IMR-90 (cell line): ENCODE results near the gene FBXW8. TPM values are rescaled to one million over a fixed set of nuclear protein-coding genes. Genes with fewer than 3 reads are reported as not detected.

Source experiments
- ATAC-seq: fragments of 200-7000 bp; cut with Tn5 transposase; 2 replicates; pipeline ENCODE4 v1.9.1; 2020; ENCODE audit warnings: low read depth, mild to moderate bottlenecking, moderate library complexity
- BruUV-seq: library from RNA; stranded (reverse); fragments of 400-500 nt; replicated peaks from 2 replicates; lab custom pipeline; 2021; lab: Mats Ljungman, UMichigan
- CTCF ChIA-PET: fragments of 300-600 bp; formaldehyde crosslinking; extraction: SDS; loops from one replicate; lab custom pipeline; 2021; ENCODE audit warnings: antibody characterized with exemption; lab: Yijun Ruan, JAX
- POLR2A ChIA-PET: fragments of 300-600 bp; sonication (Branson Sonifier 250); formaldehyde crosslinking; loops from one replicate; lab custom pipeline; 2022; ENCODE audit warnings: antibody characterized with exemption; ENCODE audit not compliant: unreplicated experiment; lab: Charles Lee
- DNase-seq: peaks from one replicate; pipeline ENCODE4 v3.0.0; 2013
- H2AFZ ChIP-seq: replicated peaks from 2 replicates; pipeline ENCODE3; 2013; ENCODE audit warnings: low read length, mild to moderate bottlenecking; ENCODE audit not compliant: poor library complexity
- H2AK5ac ChIP-seq: 2 replicates; pipeline ENCODE4 v1.6.1; 2013; ENCODE audit warnings: low read depth, low read length, inconsistent platforms
- H2AK9ac ChIP-seq: replicated peaks from 2 replicates; pipeline ENCODE3; 2013; ENCODE audit warnings: mild to moderate bottlenecking, low read depth, low read length, moderate library complexity; ENCODE audit not compliant: poor library complexity
- H2BK120ac ChIP-seq: 2 replicates; pipeline ENCODE4 v1.6.1; 2013; ENCODE audit warnings: low read depth, low read length, inconsistent platforms
- H2BK15ac ChIP-seq: 3 replicates; pipeline ENCODE4 v1.6.1; 2013; ENCODE audit warnings: low read depth, low read length, inconsistent platforms
- H2BK20ac ChIP-seq: 2 replicates; pipeline ENCODE4 v1.6.1; 2013; ENCODE audit warnings: low read depth, mild to moderate bottlenecking, inconsistent platforms, low read length, moderate library complexity
- H2BK5ac ChIP-seq: 2 replicates; pipeline ENCODE4 v1.6.1; 2013; ENCODE audit warnings: mild to moderate bottlenecking, low read depth, low read length, inconsistent platforms; ENCODE audit not compliant: poor library complexity, severe bottlenecking
- H3K14ac ChIP-seq: replicated peaks from 2 replicates; pipeline ENCODE4 v1.6.1; 2013; ENCODE audit warnings: low read depth, low read length, inconsistent platforms
- H3K18ac ChIP-seq: 2 replicates; pipeline ENCODE4 v1.6.1; 2013; ENCODE audit warnings: low read depth, low read length, control low read depth
- H3K23ac ChIP-seq: 2 replicates; pipeline ENCODE4 v1.6.1; 2013; ENCODE audit warnings: low read depth, low read length, inconsistent platforms
- H3K27ac ChIP-seq: 2 replicates; pipeline ENCODE4 v1.5.1; 2013; ENCODE audit warnings: mild to moderate bottlenecking, control low read depth, low read length; ENCODE audit not compliant: insufficient read depth
- H3K27me3 ChIP-seq: 2 replicates; pipeline ENCODE4 v1.6.1; 2013; ENCODE audit warnings: low read length; ENCODE audit not compliant: control insufficient read depth, insufficient read depth
- H3K36me3 ChIP-seq: 2 replicates; pipeline ENCODE4 v1.6.1; 2013; ENCODE audit warnings: low read length, mixed read lengths; ENCODE audit not compliant: control insufficient read depth, insufficient read depth
- H3K4ac ChIP-seq: 2 replicates; pipeline ENCODE4 v1.6.1; 2013; ENCODE audit warnings: low read depth, low read length, inconsistent platforms
- H3K4me1 ChIP-seq: 2 replicates; pipeline ENCODE4 v1.6.1; 2013; ENCODE audit warnings: low read length, mixed read lengths; ENCODE audit not compliant: control insufficient read depth, insufficient read depth
- H3K4me2 ChIP-seq: 2 replicates; pipeline ENCODE4 v1.6.1; 2013; ENCODE audit warnings: low read depth, mild to moderate bottlenecking, control low read depth, low read length, moderate library complexity
- H3K4me3 ChIP-seq: 2 replicates; pipeline ENCODE4 v1.5.1; 2013; ENCODE audit warnings: low read depth, mild to moderate bottlenecking, control low read depth, low read length, moderate library complexity; ENCODE audit not compliant: insufficient read depth
- H3K56ac ChIP-seq: 2 replicates; pipeline ENCODE4 v1.6.1; 2013; ENCODE audit warnings: low read length, inconsistent platforms; ENCODE audit not compliant: insufficient read depth; ENCODE audit errors: extremely low read depth
- H3K79me1 ChIP-seq, 2 experiments: 2 replicates each; pipeline ENCODE4 v1.6.1; 2013; ENCODE audit warnings: low read length in 2 of 2, inconsistent platforms in 1 of 2, low read depth in 1 of 2
- H3K9ac ChIP-seq: 2 replicates; pipeline ENCODE4 v1.6.1; 2013; ENCODE audit warnings: low read depth, low read length, control low read depth
- H3K9me1 ChIP-seq: 2 replicates; pipeline ENCODE4 v1.6.1; 2013; ENCODE audit warnings: low read length, inconsistent platforms; ENCODE audit not compliant: insufficient read depth
- H3K9me3 ChIP-seq: 2 replicates; pipeline ENCODE4 v1.6.1; 2013; ENCODE audit warnings: low read length; ENCODE audit not compliant: control insufficient read depth, insufficient read depth
- H4K20me1 ChIP-seq: 2 replicates; pipeline ENCODE4 v1.6.1; 2013; ENCODE audit warnings: low read length, inconsistent platforms; ENCODE audit not compliant: insufficient read depth
- H4K5ac ChIP-seq: 2 replicates; pipeline ENCODE4 v1.6.1; 2013; ENCODE audit warnings: mild to moderate bottlenecking, low read depth, low read length, control low read depth
- H4K8ac ChIP-seq, 2 experiments: 2 replicates each; pipeline ENCODE4 v1.6.1; 2013; ENCODE audit warnings: low read depth in 2 of 2, low read length in 2 of 2, control low read depth in 1 of 2, inconsistent platforms in 1 of 2
- H4K91ac ChIP-seq: 2 replicates; pipeline ENCODE4 v1.6.1; 2013; ENCODE audit warnings: low read depth, low read length, inconsistent platforms; ENCODE audit not compliant: insufficient read depth
- BHLHE40 ChIP-seq: fragments of 150-350 bp; IDR thresholded peaks from 2 replicates; pipeline ENCODE4 v1.6.1; 2016; ENCODE audit warnings: mild to moderate bottlenecking, low read depth, low read length
- CEBPB ChIP-seq: IDR thresholded peaks from 2 replicates; pipeline ENCODE4 v1.6.1; 2012; ENCODE audit warnings: low read depth, low read length, improper control_type of control experiment
- CHD1 ChIP-seq: IDR thresholded peaks from 2 replicates; pipeline ENCODE4 v1.6.1; 2012; ENCODE audit warnings: low read depth, low read length, improper control_type of control experiment
- CTCF ChIP-seq: conservative IDR thresholded peaks from 2 replicates; pipeline ENCODE4 v1.5.1; 2012; ENCODE audit warnings: mild to moderate bottlenecking, low read depth, low read length, improper control_type of control experiment
- FOS ChIP-seq: fragments of 150-350 bp; IDR thresholded peaks from 2 replicates; pipeline ENCODE4 v1.6.1; 2016; ENCODE audit warnings: low read depth, low read length
- MAFK ChIP-seq: IDR thresholded peaks from 2 replicates; pipeline ENCODE4 v1.6.1; 2012; ENCODE audit warnings: low read depth, low read length, improper control_type of control experiment
- MAZ ChIP-seq: IDR thresholded peaks from 2 replicates; pipeline ENCODE4 v1.6.1; 2012; ENCODE audit warnings: low read depth, mild to moderate bottlenecking, low read length, improper control_type of control experiment, moderate library complexity, borderline replicate concordance
- MXI1 ChIP-seq: IDR thresholded peaks from 2 replicates; pipeline ENCODE4 v1.6.1; 2012; ENCODE audit warnings: low read depth, mild to moderate bottlenecking, low read length, moderate library complexity, borderline replicate concordance
- NFE2L2 ChIP-seq: fragments of 150-350 bp; IDR thresholded peaks from 2 replicates; pipeline ENCODE4 v1.6.1; 2016; ENCODE audit warnings: low read depth, mild to moderate bottlenecking, low read length
- POLR2A ChIP-seq: IDR thresholded peaks from 2 replicates; pipeline ENCODE4 v1.6.1; 2012; ENCODE audit warnings: mild to moderate bottlenecking, low read depth, low read length
- RAD21 ChIP-seq: IDR thresholded peaks from 2 replicates; pipeline ENCODE4 v1.6.1; 2012; ENCODE audit warnings: low read length, improper control_type of control experiment
- RCOR1 ChIP-seq: IDR thresholded peaks from 2 replicates; pipeline ENCODE4 v1.6.1; 2012; ENCODE audit warnings: mild to moderate bottlenecking, low read length, improper control_type of control experiment; ENCODE audit not compliant: insufficient replicate concordance
- RFX5 ChIP-seq: IDR thresholded peaks from 2 replicates; pipeline ENCODE4 v1.8.0; 2012; ENCODE audit warnings: low read depth, mild to moderate bottlenecking, low read length, moderate library complexity
- SMC3 ChIP-seq: fragments of 150-350 bp; IDR thresholded peaks from 2 replicates; pipeline ENCODE4 v1.6.1; 2016; ENCODE audit warnings: low read depth, mild to moderate bottlenecking, antibody characterized with exemption, low read length, moderate library complexity
- USF2 ChIP-seq: fragments of 150-350 bp; IDR thresholded peaks from 2 replicates; pipeline ENCODE4 v1.6.1; 2017; ENCODE audit warnings: mild to moderate bottlenecking, antibody characterized with exemption, low read length, low read depth
- WGBS, 2 experiments: methylation state at CpG; one replicate each; pipeline versions ENCODE4 v1.1.5 to v1.1.7; 2013; ENCODE audit warnings: missing lambda C conversion rate in 2 of 2; ENCODE audit not compliant: insufficient read length in 1 of 2; ENCODE audit errors: extremely low coverage in 2 of 2; 5-methylcytosine and 5-hydroxymethylcytosine counted together
- dilution Hi-C: fragments of 300-500 bp; cut with HindIII; formaldehyde crosslinking; loops from one replicate; pipeline ENCODE4 v1.14.3; 2018; ENCODE audit warnings: low sequenced_read_pairs; ENCODE audit not compliant: unreplicated experiment
- in situ Hi-C: fragments of 300-500 bp; cut with MboI; formaldehyde crosslinking; loops from 3 replicates; pipeline ENCODE4 v1.14.3; 2019; ENCODE audit warnings: low sequenced_read_pairs, inconsistent platforms, mixed read lengths
- intact Hi-C: fragments of 100-400 bp; cut with micrococcal nuclease; formaldehyde crosslinking; loops from 2 replicates; pipeline ENCODE4 v1.10.0; 2022
- polyA plus RNA-seq, 3 experiments: library from polyadenylated mRNA; depleted of rRNA; stranded (reverse); fragments of >200 nt; gene quantifications; 2 replicates each; pipeline ENCODE4 v1.2.3, GENCODE V29; 2012; ENCODE audit warnings: low replicate concordance in 1 of 3
- total RNA-seq: library from RNA; depleted of rRNA; stranded (reverse); fragments of >200 nt; gene quantifications from 2 replicates; pipeline ENCODE4 v1.2.3, GENCODE V29; 2012
- TF ChIP-seq, protein P1 (sequence below): fragments of 150-350 bp; IDR thresholded peaks from 2 replicates; pipeline ENCODE4 v1.6.1; 2016; ENCODE audit warnings: low read depth, mild to moderate bottlenecking, low read length, moderate library complexity, borderline replicate concordance

FBXW8 gene
- total and polyA plus RNA-seq, 2 of the 4 experiments (the other 2 are of a cell fraction) = 20.3 to 25.8 TPM

GRCh38 chr12:117068492-117068891 lies 157.7 kb downstream of the FBXW8 start:
- Histone ChIP-seq H2AFZ (no peak overlapping the region), H2BK20ac (no peak overlapping the region), H3K27ac (no peak overlapping the region), H3K27me3 (peaks cover 17% of the 10 kb centered on the region), H3K79me1 (no peaks in the 10 kb centered on the region), H3K9me1 (no peaks in the 10 kb centered on the region), H4K91ac (no peak overlapping the region), H4K8ac (no peak overlapping the region), H3K4me2 (no peak overlapping the region), H4K5ac (no peak overlapping the region), H4K20me1 (no peaks in the 10 kb centered on the region), H3K4me3 (no peak overlapping the region), H2BK15ac (no peak overlapping the region), H3K14ac (no peak overlapping the region), H3K9me3 (no peaks in the 10 kb centered on the region), H3K18ac (no peak overlapping the region), H3K23ac (no peak overlapping the region), H3K36me3 (no peaks in the 10 kb centered on the region), H2AK9ac (no peak overlapping the region), H2BK120ac (no peak overlapping the region), H3K56ac (no peak overlapping the region), H3K4ac (no peak overlapping the region), H2AK5ac (no peak overlapping the region), H3K9ac (no peak overlapping the region), H3K4me1 (no peaks in the 10 kb centered on the region), H2BK5ac (no peak overlapping the region)
- TF ChIP-seq MXI1 (no peak), CTCF (no peak), RAD21 (no peak), NFE2L2 (no peak), RFX5 (no peak), RCOR1 (no peak), POLR2A (no peak), USF2 (no peak), MAZ (no peak), FOS (no peak), SMC3 (no peak), BHLHE40 (no peak), MAFK (no peak), CEBPB (no peak), CHD1 (no peak)
- TF ChIP-seq, protein P1, sequence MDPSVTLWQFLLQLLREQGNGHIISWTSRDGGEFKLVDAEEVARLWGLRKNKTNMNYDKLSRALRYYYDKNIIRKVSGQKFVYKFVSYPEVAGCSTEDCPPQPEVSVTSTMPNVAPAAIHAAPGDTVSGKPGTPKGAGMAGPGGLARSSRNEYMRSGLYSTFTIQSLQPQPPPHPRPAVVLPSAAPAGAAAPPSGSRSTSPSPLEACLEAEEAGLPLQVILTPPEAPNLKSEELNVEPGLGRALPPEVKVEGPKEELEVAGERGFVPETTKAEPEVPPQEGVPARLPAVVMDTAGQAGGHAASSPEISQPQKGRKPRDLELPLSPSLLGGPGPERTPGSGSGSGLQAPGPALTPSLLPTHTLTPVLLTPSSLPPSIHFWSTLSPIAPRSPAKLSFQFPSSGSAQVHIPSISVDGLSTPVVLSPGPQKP = no peak
- ATAC-seq (no peak), DNase-seq (no peak)
- no CpG with 5 or more reads among the region's 8 CpGs for WGBS, 2 experiments
- in situ Hi-C loops = no loop called here
- BruUV-seq = no TSS peak
- ChIA-PET CTCF (no interaction called here), POLR2A (no interaction called here)
- intact Hi-C loops = no loop called here
- dilution Hi-C loops = no loop called here
